Bronchial epithelial cell (primary cell): ENCODE measurements around the gene ARL9. TPM values are rescaled to one million over a fixed set of nuclear protein-coding genes. Genes with fewer than 3 reads are reported as not detected.

Source experiments
- DNase-seq: peaks from one replicate; pipeline ENCODE4 v3.0.0-alpha.2; 2010; ENCODE audit warnings: low read depth
- FAIRE-seq: peaks from 2 replicates; lab custom pipeline; 2011; peaks lifted over from hg19 to GRCh38; lab: Jason Lieb, UNC
- H3K27me3 ChIP-seq: 2 replicates; pipeline ENCODE4 v1.5.1; 2011; ENCODE audit warnings: low read length; ENCODE audit not compliant: control insufficient read depth, insufficient read depth
- H3K36me3 ChIP-seq: 2 replicates; pipeline ENCODE4 v1.5.1; 2011; ENCODE audit warnings: low read length; ENCODE audit not compliant: control insufficient read depth, insufficient read depth
- H3K4me3 ChIP-seq: 2 replicates; pipeline ENCODE4 v1.5.1; 2011; ENCODE audit warnings: mild to moderate bottlenecking, low read depth, low read length, control low read depth
- total RNA-seq: library from RNA; depleted of rRNA; stranded (reverse); fragments of >200 nt; gene quantifications from 2 replicates; pipeline ENCODE4 v1.2.1, GENCODE V29; 2014
- TF ChIP-seq, protein P1 (sequence below): IDR thresholded peaks from 2 replicates; pipeline ENCODE4 v1.5.1; 2011; ENCODE audit warnings: mild to moderate bottlenecking, moderate library complexity, low read length, control low read depth, inconsistent platforms; ENCODE audit not compliant: insufficient read depth, severe bottlenecking

Gene ARL9, protein sequence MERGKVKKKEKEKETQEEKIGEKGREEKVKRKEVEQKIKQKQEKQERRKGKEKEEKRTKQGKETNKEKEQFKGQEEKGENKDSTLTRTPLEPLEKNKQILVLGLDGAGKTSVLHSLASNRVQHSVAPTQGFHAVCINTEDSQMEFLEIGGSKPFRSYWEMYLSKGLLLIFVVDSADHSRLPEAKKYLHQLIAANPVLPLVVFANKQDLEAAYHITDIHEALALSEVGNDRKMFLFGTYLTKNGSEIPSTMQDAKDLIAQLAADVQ
- total RNA-seq, result under 0.01 TPM in 2 replicates

DNA sequence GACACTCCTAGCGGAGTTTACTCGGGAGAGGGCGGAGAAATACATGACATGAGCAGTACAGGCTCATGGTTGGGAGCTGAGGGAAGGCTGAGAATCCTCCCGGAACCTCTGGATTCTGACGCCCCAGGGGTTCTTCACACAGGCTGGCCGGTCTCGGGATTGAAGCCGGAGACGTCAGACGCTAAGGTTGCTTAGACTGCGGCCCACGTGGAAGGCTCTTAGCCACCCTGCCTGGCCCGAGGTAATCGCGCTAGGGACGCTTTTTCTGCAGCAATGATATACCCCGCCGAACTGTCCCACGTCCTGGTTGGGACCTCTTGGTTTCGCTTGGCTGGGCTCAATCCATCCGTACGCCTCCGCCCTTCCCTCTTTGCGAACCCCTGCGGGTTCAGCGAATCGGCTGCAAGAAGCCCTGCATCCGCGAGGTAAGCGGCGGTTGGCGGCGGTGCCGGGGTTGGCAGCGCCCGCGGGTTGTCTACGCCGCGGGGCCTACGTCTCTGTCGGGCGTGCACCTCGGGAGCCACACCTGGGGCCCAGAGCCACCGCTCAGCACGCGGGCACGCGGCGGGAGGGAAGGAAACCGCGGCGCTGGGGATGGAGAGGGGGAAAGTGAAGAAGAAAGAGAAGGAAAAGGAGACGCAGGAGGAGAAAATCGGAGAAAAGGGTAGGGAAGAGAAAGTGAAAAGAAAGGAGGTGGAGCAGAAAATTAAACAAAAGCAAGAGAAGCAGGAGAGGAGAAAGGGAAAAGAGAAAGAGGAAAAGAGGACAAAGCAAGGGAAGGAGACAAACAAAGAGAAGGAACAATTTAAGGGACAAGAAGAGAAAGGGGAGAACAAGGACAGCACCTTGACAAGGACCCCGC, at the start of gene ARL9:
Gene ARL9 (plus strand): TSS at position 523 of the 862 bp plus-strand sequence. CDS start 72 bp downstream, at position 595.
- Histone ChIP-seq H3K4me3 (peak within 1 kb of the TSS; percentile 36), H3K27me3 (no peaks in the 10 kb centered on the region), H3K36me3 (peaks cover 1% of the 10 kb centered on the region)
- FAIRE-seq (no peak), DNase-seq (peak; percentile 35)
- TF ChIP-seq, protein P1, sequence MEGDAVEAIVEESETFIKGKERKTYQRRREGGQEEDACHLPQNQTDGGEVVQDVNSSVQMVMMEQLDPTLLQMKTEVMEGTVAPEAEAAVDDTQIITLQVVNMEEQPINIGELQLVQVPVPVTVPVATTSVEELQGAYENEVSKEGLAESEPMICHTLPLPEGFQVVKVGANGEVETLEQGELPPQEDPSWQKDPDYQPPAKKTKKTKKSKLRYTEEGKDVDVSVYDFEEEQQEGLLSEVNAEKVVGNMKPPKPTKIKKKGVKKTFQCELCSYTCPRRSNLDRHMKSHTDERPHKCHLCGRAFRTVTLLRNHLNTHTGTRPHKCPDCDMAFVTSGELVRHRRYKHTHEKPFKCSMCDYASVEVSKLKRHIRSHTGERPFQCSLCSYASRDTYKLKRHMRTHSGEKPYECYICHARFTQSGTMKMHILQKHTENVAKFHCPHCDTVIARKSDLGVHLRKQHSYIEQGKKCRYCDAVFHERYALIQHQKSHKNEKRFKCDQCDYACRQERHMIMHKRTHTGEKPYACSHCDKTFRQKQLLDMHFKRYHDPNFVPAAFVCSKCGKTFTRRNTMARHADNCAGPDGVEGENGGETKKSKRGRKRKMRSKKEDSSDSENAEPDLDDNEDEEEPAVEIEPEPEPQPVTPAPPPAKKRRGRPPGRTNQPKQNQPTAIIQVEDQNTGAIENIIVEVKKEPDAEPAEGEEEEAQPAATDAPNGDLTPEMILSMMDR, result no peak

DNA sequence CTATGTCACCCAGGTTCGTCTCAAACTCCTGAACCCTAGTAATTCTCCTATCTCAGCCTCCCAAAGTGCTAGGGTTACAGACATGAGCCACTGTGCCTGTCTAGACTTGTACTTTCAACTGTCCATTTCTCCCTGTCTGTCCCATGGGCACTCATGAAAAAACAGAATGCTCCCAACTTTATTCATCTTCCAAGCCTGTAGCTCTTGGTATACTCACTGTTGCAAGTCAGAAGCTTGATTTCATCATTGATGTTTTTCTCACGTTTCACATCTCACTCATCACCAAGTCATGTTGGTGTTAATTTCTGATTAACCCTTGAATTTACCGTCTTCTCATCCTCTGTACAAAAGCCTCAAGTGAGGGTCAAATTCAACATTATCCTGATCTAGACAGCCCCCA, 45.5 kb upstream of the ARL9 start:
- peak; percentile 87 for DNase-seq
- H3K36me3 ChIP-seq, result peaks cover 4% of the 10 kb centered on the region
- peak; percentile 82 for FAIRE-seq
- TF ChIP-seq, protein P1, result no peak
- H3K27me3 ChIP-seq, result no peaks in the 10 kb centered on the region
- no peak overlapping the region for H3K4me3 ChIP-seq

DNA sequence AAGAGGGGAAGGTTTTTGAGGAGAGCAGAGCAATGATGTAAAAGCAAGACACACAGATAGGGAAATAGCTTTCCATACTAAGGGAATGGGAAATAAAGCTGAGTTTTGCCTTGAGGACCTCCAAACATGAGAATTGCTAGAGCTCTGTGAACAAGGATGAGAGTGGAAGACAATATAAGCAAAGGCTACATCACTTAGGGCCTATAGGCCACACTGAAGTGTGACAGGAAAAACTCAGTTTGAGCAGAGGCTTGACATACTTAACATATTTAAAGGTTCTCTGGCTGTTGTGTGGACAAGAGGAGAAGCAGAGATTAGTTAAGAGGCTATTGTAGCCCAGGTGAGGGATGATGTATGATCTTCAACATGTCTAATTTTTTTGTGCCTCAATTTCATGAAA, 43.4 kb upstream of the ARL9 start:
- FAIRE-seq (no peak), DNase-seq (no peak)
- peaks cover 2% of the 10 kb centered on the region for H3K36me3 ChIP-seq
- TF ChIP-seq, protein P1, result no peak
- H3K4me3 ChIP-seq, result no peak overlapping the region
- H3K27me3 ChIP-seq, result no peaks in the 10 kb centered on the region

DNA sequence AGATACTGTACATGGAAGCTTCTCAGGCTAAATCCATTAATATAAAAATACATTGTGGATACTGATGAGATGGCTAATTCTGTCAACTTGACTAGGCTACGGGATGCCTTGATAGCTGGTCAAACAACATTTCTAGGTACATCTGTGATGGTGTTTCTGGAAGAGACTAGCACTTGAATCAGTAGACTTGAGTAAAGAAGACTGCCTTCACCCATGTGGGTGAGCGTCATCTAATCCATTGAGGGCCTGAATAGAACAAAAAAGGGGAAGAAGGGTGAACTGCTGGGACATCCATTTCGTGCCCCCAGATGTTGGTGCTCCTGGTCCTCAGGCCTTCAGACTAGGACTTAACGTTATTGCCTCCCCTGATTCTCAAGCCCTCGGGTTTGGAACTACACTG, 41.9 kb upstream of the ARL9 start:
- H3K36me3 ChIP-seq, result peaks cover 2% of the 10 kb centered on the region
- H3K4me3 ChIP-seq, result no peak overlapping the region
- DNase-seq, result no peak
- FAIRE-seq, result no peak
- no peaks in the 10 kb centered on the region for H3K27me3 ChIP-seq
- TF ChIP-seq, protein P1, result no peak

DNA sequence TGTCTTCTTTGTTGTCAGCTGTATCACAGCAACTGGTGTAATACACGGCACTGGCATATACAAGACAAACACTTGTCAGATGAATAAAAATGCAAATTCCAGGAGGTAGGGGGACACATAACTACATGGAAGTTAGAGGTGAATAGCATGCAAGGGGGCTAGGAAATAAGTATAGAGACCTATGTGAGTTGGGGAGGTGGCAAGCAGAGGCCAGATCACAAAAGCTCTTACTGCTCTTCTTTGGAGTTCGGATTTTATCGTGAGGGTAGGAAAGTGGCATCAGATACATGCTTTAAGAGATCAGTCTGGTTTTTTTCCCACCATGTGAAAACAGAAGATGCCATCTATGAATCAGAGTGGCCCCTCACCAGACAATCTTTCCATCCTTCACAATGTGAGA, 41.0 kb upstream of the ARL9 start:
- peaks cover 2% of the 10 kb centered on the region for H3K36me3 ChIP-seq
- H3K4me3 ChIP-seq, result no peak overlapping the region
- no peaks in the 10 kb centered on the region for H3K27me3 ChIP-seq
- no peak for FAIRE-seq
- TF ChIP-seq, protein P1, result no peak
- DNase-seq, result no peak
